DMS53 treated with DMSO at 0.1 percent for 48 hours (cell line): ENCODE measurements around the gene EMC8.

Source experiments
- DNase-seq: peaks from one replicate; lab custom pipeline; 2025; ENCODE audit not compliant: unreplicated experiment; lab: John Stamatoyannopoulos, UW

Gene EMC8

DNA sequence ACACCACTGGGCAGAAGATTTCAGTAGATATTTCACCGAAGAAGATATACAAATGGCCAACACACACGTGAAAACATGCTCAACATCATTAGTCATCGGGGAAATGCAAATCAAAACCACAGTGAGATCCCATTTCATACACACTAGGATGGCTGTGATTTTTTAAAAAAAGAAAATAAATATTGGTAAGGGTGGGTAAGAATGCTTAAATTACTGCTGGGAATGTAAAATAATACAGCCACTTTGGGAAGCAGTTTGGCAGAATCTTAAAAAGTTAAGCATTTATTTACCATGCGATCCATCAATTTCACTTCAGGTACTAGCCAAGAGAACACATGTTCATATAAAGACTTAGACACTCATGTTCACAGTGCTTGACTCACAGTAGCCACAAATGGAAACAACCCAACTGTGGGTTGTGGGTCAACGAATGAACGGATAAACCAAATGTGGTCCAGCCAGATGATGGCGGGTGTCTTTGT, 42.0 kb downstream of the EMC8 start:
- no peak for DNase-seq

DNA sequence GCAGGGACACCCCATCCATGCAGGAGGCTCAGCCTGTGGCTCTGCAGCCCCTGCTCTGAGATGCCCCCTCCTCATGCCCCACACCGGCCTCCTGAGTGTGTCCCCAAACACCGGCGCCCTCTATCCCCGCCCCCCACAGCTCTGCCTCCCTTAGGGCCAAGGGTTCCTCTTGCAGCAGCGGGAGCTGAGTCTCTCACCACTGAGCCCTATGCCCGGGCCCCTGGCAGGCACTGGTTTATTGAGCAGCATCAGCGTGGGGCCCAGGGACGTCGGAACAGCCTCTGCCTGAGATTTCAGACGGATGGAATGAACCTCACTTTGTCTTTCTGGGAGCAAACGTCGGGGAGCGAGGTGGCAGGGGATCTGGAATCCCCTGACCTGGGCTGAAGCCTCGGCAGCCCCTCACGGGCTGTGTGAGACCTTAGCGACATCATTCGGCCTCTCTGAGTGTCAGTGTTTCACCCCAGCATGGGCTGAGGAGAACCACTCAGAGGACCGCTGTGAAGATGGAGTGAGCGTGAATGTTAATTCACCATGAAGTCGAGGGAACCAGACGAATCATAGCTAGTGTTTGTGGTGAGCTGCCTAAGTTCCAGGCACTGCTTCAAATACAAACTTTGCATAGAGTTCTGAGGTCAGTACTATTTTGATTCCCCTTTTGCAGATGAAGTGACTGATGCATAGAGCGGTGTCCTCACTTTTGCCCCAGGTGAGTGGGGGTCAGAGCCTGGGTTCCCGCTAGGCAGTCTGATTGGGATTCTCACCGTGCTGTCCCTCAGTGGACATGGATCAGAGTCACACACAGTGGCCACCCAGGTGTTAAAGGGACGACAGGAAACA, 43.2 kb downstream of the EMC8 start:
- DNase-seq = no peak

DNA sequence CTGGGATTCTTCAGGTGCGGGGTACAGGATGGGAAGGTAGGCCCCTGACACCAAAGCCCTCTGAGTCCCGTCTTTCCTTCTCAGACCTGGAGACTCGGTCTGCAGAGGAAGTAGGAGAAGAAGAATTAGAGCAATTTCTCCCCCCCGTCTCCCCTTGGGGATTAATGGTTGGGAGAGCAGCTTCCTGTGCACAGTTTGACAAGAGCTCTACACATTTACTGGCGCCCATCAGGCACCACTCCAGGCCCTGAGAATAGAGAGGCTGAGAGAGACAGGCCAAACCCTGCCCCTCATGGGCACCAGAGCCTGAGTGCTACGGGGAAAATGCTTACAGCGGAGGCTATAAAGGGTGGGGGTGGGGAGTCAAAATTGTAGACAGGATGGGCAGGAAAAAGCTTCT, 44.9 kb downstream of the EMC8 start:
- DNase-seq = no peak

DNA sequence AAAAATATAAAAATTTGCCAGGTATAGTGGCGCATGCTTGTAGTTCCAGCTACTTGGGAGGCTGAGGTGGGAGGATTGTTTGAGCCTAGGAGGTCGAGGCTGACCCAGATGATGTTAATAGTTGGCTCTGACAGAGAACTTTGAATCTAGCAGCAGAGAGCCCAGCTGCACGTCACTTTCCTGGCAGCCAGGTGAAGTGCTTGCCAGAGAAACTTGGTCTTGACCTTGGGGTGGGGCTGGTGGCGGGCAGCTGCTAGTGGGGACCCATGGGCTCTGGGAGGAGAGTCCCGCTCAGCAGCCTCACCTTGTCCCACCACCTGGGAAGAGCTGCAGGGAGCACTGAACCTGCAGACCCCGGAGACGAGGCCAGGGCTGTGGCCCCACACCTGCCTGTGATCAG, 45.4 kb downstream of the EMC8 start:
- DNase-seq = no peak

DNA sequence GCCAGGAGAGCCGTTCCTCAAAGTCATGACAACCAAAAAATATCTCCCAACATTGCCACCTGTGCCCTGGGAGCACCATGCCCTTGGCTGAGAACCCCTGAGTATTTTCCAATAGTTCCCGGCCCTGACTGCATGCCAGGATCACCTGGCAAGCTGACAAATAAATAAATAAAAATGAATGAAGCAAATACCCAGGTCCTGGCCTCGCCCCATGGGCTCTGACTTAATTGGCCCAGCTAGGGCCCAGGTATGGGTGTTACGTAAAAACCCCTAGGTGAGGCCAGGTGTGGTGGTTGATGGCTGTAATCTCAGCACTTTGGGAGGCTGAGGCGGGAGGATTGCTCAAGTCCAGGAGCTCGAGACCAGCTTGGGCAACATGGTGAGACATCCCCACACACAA, 45.8 kb downstream of the EMC8 start:
- DNase-seq = no peak

DNA sequence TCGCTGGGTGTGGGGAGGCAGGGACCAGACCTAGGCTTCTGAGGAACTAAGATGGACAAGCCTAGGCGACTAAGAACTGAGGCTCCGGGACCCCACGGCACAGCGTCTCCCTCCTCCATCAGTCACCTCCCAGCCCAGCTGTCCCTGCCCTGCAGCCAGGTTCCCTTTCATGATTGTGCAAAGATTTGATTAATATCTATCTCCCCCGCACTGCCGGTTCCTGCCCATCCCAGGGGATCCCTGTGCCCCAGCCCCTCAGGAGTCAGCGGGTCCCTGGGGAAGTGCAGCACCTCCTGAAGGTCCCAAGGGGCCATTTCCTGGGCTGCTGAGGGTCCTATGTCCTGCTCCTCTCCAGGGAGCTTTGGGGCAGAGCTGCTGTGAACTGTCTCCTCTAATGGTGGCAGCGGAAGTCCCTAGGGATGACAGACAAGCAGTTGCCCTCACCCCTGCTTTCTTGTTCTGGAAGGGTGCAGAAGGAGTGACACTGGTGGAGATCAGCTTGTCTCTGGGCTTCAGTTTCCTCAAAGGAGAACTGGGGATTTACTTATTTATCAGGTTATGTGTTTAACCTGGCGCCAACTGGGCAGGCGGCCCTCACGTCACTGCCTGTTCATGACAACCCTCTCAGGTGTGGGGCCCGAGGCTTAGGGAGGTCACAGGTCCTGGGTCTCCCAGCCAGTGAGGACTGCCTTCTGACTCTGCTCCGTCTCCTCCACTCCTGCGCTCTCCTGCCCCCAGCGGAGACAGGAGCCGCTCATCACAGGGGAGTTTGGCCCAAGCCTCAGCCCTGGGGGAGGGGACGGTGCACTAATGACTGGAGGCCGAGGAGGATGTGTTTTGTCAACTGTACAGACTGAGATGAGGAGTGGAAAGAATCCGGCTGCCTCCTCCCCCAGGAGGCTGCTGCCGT, 46.6 kb downstream of the EMC8 start:
- DNase-seq = no peak

DNA sequence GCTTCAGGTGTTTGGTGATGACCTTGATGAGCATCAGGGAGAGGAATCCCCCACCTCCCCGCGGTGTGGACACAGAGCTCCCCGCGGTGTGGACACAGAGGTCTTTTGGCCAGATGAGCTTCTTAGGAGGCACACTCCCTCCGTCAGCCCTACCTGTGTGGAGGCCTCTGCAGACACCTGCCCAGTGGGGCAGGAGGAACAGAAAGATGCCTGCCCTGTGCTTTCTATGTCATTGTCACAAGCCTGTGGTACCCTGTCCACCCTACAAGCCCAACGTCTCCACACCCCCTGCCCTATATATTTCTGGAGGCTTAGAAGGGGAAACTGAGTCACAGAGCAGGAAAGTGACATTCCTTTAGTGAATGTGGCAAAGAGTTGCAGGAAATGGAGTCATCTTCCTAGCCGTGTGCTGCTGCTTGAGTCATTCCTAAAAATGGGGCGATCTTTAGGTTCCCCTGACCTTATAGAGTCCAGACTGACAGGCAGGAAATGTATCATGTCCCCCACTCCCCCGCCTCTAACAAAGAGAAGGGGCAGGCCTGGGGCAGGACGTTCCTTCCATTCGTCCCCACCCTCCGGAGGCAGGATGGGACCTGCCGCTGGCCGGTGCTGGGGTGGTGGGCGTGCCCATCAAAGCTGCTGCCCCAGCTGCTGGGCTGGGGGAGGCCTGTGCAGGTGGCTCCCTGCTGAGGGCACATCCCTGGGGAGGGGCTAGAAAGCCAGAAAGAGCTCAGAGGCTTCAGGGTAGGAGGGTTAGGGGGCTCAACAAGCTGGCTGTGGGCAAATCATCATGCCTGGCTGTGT, 47.4 kb downstream of the EMC8 start:
- no peak for DNase-seq

DNA sequence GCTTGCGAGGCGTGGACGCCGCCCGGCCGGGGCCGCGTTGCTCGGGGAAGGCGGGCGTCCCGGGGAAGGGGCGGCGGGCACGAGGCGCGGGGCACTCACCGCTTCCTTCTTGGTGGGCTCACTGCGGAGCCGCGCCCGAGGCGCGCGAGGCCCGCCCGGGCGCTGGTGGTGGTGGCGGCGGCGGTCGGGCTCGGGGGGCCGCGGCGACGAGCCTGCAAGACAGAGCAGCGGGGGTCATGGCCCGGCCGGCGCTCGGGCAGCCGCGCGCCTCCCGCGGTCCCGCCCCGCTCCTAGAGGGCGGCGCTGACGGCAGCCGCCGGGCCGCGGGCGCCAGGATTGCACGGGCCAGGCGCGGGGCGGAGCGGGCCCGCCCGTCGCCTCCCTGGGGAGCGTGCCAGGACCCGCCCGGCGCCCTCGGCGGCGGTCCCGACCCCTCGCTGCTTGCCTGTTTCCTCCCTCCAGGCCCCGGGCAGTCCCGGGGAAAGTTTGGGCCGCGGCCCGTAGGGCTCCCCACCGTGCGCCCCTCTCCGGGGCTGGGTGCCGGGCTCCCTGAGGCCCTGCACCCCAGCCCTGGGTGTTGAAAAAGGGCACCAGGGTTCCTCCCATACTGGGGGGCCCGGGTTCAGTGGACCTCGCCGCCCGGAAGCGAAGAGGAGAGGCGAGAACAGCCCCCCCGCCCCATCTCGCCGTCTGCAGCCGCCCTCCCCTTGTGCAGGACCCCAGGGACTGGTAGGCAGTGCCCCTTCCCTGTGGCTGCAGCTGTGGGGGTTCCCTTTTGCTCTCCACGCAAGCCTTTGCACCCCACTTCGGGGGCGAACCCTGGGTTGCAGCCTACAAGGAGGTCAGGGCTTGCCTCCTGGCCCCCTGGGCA, 48.3 kb downstream of the EMC8 start, which contains the start of gene C16orf74:
Gene C16orf74 (minus strand): TSS at position 270 of the 871 bp plus-strand sequence. CDS start 15,879 bp downstream, outside the sequence.
- DNase-seq = no peak

DNA sequence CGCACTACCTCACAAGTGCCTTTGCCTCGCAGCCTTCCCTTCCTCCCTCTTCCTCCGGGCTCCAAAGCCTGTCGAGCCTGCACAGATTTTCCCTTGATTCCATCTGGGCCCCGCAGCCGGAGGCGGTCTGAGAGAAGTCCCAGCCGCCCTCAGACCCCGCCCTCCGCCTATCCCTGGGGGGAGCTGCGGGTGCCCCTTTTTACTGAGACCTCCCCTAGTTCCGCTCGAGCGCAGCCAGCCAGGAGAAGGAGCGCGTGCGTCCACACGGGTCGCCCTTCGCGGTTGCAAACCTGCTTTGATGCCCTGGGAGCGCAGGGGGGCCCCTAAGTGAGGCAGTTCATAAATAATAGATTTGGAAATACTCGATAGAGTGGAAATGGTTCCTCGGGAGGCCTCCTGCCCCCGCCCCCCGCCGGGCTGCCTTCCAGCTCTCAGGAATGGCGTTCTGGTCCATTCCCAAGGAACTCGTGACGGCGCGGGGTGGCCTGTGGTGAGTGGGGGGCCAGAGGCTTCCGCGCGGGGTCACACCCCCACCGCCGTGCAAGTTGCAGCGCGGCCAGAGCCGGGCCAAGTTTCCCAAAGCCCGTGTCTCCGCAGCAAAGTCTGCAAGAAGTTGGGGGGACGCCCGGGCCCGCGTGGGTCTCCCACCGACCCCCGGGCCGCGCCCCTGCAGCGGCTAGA, 49.1 kb downstream of the EMC8 start:
- DNase-seq = no peak

DNA sequence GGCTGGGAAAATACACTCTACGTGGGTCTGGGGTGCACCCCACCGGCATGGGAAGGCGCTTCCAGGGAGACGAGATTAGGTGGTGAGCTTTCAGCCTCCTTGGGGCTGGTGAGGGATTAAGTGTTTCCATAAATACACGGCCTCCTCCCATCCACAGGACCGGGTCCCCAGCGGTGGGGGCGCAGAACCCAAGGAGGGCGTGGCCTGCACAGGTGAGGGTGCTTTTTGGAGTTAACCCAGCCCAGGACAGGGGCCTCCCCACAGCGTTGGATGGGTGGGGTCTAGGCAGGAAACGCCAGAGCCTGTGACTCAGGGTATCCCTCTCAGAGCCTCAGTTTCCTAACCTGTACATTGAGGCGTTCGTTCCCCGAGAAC, 49.6 kb downstream of the EMC8 start:
- no peak for DNase-seq

DNA sequence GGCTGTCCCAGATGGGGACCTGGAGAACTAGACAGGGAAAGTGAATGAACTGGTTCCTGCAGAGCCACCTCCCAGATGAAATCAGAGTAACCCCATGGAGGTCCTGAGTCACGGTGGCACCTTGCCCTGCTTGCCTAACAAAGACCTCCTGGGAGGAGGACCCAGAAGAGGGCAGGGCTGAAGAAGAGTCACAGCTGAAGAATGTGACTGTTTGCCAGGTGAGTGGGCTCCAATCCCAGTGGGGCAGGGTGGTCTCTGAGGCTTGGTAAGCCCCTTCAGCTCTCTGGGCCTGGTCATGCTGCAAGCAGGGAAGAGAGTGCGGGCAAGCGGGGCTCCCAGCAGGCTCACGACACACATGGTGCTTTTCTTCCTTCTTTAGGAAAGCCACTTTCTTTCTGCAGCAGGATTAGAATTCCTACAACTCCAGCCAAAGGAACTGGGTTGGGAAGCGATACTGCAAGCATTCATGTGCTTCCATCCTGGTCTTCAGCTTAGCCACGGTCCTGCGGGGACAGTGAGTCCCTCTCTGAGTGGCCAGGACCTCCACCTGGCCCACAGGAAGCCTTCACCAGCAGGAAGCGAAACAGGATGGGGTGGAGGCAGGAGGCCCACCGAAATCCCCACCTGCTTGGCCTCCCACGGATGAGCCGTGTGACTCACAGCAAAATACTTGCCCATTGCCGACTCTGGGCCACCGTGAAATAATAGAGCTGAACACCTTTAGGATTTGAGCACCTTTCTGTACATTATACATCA, 52.7 kb downstream of the EMC8 start:
- no peak for DNase-seq

DNA sequence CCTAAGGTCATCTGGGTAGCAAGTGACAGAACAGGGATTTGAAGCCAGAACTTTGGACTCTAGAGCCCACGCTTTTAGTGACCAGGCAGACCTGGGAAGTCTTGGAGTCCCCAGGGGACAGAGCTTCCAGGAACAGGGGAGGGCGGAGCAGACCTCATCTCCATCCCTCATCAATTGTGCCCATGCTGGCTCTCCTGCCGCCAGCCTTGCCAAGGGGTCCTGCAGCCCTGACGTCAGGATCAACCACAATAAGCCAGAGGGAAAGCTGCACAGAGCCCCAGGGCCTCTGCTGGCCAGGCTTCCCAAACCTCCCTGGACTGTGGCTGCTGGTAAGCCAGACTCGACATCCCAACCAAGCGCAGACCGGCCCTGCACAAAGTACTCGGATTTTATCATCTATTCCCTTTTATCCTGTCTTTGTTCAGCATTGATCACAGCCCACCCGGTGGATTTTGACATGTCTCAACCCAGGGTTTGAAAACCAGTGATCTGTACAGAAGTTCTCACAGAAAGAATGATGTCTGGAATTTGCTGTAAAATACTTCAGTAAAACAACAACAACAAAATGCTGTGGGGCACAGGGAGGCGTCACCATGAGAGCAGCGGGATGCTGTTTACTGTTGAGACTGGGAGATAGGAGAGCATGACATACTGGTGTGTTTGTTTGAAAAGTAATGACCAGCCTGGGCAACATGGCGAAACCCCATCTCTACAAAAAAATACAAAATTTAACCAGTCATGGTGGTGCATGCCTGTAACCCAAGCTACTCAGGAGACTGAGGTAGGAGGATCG, 60.2 kb downstream of the EMC8 start:
- no peak for DNase-seq

DNA sequence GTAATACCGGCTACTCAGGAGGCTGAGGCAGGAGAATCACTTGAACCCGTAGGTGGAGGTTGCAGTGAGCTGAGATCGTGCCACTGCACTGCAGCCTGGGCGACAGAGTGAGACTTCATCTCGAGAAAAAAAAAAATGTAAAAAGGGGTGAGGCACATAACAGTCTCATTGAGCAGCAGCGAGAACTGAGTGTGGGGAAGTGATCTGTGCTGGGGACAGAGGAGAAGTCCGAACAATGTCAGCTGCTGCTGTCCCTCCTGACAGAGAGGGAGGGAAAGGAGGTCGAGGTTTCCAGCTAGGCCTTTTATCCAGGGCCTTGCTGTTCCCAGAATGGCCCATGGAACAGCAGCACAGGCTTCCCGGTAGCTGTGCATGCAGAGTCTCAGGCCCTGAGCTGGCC, 62.4 kb downstream of the EMC8 start:
- DNase-seq = no peak

DNA sequence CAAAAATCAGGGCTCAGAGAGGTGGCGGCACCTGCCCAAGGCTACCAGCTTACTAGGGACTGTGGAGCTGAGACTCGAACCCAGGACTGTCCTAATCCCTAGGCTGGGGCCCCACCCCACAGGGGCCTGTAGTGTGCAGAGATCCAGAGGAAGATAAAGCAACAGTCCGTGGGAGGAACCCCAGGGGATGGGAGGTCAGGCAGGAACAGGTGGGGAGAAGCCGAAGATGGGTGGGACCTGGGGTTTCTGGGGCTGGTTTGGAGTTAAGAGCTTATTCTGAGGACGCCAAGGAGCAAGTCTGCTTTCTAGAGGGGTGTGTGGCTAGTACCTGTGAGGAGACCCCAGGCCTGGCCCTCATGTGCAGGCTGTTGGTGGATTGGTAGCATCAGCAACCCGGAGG, 63.4 kb downstream of the EMC8 start:
- no peak for DNase-seq

DNA sequence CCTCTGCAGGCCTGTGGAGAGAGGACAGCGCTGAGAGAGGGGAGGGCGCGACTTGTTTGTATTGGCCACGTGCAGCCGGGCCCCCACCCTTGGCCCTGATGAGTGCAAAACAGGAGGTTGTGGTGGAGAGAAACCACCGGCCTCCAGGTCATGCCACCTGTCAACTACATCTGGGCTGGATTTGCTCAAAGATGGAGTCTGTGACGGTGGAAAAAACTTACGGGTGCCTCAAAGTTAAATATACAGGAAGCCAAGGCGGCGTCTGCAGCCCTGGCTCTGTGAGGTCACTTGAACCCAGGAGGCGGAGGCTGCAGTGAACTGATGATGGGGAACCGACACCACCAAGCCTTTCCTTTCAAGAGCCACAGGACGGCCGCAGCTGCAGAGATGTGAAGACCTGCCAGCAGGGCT, 64.1 kb downstream of the EMC8 start:
- DNase-seq = no peak

DNA sequence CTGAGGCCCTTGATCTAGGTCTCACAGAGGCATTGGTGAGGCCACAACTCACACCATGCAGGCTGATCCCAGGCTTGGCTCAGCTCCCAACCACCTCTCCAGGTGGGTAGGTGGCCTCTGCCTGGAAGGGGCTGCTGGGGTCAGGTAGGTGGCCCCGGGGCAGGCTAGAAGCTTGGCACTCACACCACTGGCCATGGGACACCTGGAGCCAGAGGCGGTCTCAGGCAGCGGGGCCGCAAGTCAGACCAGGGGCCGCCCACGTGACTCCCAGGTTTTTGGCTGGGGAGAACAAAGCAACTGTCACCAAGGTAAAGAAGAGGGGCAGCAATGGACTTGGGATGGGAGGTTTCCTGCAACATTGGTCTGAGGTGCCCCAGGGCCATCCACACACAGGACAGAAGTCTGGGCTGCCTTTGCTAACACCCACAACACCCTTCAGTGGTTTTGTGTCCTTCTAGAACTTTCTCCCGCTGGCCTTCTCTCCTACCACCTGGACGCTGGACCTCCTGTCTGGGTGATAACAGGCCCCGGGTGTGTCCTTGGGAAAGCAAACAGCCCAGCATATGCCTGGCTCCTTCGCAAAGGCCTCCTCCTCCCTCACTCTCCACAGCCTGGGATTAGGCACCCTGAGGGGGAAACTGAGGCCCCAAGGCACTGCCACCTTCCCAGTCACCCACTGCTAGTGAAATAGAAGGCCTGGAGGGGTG, 64.9 kb downstream of the EMC8 start:
- DNase-seq = no peak

DNA sequence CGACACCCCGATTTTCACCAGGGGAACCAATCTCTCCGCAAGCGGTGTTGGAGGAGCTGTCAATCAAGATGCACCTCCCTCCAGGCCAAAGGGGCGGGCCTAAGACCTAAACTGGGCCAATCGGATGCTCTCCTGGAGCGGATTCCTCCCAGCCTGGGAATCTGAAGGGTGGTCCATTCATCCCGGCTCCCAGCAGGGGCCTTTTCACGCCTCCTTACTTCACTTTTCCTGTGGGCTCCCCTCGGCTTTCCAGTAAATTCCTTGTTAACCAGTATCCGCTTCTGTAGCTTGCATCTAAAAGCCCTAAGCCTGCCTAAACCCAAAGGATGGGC, 65.5 kb downstream of the EMC8 start:
- DNase-seq = no peak
